Kidney glomerular epithelial cell (primary cell): ENCODE data around the gene NRBP1.
"Not testable (repeated sequence)": the region's sequence is repeated elsewhere in the genome, so short reads cannot be mapped to it uniquely, and the experiment has no call there.

Experiments used
- DNase-seq: peaks from one replicate; lab custom pipeline; 2025; lab: John Stamatoyannopoulos, UW

Gene NRBP1

GRCh38 chr2:27421660-27422250 lies 6.7 kb upstream of the NRBP1 start:
- DNase-seq = no peak

- no peak for DNase-seq
These were observed 5.5 kb upstream of the NRBP1 start for GRCh38 chr2:27422958-27423357.

DNA sequence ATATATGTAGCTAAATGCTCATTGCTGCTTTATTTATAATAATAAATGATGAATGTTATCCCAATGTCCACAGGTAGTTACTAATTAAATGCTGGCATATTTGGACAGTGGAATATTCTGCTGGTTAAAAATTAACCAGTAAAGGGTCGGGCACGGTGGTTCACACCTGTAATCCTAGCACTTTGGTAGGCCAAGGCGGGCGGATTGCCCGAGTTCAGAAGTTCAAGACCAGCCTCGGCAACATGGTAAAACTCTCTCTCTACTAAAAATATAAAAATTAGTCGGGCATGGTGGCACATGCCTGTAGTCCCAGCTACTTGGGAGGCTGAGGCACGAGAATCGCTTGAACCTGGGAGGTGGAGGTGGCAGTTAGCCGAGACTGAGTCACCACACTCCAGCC lies 3.4 kb upstream of the NRBP1 start:
- not testable (repeated sequence) for DNase-seq

DNA sequence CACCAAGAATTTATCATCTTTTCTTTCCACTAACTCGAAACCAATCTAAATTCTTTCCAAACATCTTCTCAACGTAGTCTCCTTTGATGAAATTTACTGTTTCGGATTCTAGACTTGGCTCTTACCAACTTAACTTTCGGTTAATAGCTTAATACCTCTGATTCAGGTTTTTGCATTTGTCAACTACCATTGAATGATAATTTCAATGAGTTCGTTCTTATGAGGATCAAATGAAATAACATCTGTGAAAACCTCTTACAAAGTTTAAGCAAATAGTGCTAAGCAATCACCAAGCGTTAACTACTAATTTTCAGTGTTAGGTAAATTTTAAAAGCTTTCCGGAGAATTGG lies 593 bp upstream of the NRBP1 start:
- DNase-seq = no peak

GRCh38 chr2:27428978-27429541 lies 629 bp downstream of the NRBP1 start:
- DNase-seq = peak; percentile 41

DNA sequence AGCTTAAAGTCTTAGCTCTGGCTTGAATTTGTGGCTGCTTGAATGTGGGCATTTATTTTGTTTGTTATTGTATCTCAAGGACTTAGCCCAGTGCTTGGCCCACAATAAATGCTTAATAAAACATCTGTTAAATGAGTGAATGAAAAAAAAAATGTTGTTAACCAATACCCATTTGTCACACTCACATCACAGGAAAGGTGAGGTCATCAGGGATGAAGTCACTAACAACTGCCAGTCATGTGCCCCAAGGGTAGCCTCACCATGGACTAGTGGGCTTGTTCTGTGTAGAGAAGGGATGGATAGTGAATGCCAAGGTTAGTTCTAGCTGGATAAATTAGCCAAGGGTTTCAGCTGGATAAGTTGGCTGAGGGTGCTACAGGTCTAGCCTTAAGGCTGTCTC lies 3.0 kb downstream of the NRBP1 start:
- peak; percentile 9 for DNase-seq

DNA sequence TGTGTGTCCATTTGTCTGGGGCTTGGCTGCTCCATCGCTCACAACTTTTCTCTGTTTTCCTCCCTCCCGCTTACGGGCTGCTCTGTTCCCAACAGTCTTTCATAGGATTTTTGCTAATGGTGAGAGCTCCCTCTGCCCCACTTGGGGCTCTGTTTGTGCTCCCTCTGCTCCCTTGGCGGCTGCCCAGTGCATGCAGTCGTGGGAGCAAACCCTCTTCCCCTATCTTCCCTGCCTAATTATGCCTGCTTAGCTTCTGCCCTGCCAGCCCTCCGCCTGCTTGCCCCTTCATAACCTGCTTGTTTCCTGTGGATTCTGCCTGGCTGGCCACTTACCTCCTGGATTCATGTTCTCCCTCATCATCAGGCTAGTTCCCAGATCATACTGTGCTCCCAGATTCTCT lies 7.2 kb downstream of the NRBP1 start:
- DNase-seq = no peak

DNA sequence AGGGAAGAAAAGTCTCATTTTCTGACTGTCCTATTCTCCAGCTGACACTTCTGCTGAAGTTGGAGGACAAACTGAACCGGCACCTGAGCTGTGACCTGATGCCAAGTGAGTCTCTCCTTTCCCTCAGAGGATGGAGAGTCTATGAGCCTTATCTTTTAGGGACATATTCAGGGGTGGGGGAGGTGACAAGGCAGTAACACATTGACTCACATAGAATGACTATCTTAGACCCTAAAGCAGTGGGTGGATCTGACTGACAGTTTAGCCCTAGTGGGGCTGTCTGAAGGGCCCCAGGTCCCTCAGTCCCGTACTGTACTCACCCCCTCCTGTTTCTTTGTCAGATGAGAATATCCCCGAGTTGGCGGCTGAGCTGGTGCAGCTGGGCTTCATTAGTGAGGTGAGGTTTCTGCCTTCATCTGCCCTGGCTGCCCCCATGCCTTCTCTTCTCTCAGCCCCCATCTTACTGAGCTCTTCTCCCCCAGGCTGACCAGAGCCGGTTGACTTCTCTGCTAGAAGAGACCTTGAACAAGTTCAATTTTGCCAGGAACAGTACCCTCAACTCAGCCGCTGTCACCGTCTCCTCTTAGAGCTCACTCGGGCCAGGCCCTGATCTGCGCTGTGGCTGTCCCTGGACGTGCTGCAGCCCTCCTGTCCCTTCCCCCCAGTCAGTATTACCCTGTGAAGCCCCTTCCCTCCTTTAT lies 12.9 kb downstream of the NRBP1 start:
- DNase-seq = no peak

- DNase-seq = no peak
These were observed 13.8 kb downstream of the NRBP1 start, which contains the start of gene KRTCAP3 for GRCh38 chr2:27441958-27442919. TSS of gene KRTCAP3 (plus strand) at chr2:27442381. CDS start at chr2:27442413, 32 bp downstream.

DNA sequence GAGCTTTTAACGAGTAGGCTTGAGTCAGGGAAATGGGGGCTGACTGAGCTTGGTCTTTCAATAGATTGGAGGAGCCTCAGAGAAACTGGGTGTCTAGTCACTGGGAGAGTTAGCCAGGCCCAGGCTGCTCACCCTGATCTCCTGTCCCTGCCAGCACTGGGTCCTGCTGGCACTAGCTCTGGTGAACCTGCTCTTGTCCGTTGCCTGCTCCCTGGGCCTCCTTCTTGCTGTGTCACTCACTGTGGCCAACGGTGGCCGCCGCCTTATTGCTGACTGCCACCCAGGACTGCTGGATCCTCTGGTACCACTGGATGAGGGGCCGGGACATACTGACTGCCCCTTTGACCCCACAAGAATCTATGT lies 14.5 kb downstream of the NRBP1 start:
- DNase-seq = no peak

GRCh38 chr2:27445155-27445554 lies 16.7 kb downstream of the NRBP1 start:
- no peak for DNase-seq

- DNase-seq = no peak
These were observed 17.2 kb downstream of the NRBP1 start for GRCh38 chr2:27445615-27446014.

- DNase-seq = no peak
These were observed 17.6 kb downstream of the NRBP1 start for GRCh38 chr2:27446057-27446456.

- no peak for DNase-seq
These were observed 19.9 kb downstream of the NRBP1 start for GRCh38 chr2:27448381-27448780.

DNA sequence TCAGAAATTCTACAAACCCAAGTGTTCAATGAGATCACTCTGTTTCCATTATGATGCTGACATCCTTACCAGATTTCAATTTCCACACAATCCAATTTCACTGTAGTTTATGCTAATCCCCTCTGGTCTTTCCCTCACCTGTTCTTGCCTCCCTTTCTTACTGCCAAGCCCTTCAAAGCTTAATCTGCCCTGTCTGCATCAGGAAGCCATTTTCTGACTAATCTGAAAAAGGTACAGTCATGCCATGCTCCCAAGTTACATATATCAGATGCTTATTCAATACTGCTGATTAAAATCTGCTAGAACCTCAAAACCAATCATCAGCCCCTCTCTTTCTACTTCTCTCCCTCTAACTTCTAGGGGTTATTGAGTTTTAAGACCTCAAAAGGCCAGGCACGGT lies 22.7 kb downstream of the NRBP1 start:
- no peak for DNase-seq

DNA sequence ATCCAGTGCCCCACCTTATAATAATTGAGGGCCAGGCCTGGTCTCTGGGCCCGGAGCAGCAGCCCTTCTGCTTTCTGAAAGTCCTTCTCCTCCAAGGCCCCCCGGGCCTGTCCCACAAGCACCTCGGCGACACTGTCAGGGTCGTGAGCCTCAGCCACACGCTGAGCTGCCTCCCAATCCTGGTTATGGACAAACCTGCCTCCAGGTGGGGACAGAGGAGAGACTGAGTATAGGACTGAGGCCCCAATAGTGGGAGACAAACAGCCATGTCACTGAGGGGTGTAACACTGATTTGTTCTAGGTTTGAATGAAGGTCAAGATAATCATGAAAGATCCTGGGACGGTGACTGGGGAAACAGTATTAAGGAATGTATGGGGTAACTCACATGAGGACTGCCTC lies 25.5 kb downstream of the NRBP1 start:
- no peak for DNase-seq

- no peak for DNase-seq
These were observed 32.7 kb downstream of the NRBP1 start for GRCh38 chr2:27461118-27461517.

DNA sequence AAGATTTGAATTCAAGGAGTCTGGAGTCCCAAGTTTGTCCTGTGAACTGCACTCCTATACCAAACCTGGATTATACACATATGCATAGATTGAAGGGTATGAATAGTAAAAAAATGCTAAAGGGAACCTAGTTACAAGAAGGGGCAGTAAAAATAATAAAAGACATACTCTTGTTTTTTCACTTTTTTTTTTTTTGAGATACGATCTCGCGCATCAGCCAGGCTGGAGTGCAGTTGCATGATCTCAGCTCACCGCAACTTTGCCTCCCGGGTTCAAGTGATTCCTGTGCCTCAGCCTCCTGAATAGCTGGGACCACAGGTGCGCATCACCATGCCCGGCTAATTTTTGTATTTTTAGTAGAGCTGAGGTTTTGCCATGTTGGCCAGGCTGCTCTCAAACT lies 36.0 kb downstream of the NRBP1 start:
- DNase-seq = no peak

GRCh38 chr2:27471961-27472360 lies 43.5 kb downstream of the NRBP1 start:
- no peak for DNase-seq

DNA sequence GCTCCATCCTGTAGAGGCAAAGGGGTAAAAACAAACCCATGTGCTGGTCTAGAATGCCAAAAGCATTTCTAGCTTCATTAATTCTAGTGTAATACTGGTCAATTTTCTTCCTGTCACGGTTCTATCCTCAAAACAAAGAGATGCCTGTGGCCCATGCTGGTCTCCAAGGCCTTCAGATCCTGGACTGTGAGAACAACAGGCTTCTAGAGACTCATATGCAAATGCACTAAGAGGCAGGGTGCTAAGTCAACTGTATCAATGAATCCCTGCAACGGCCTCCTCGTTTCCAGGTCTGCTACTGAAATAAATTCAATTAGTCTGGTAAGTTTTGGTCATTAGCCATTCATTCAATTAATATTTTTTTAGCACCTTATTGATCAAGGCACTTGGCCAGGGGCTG lies 57.1 kb downstream of the NRBP1 start:
- no peak for DNase-seq

- DNase-seq = no peak
These were observed 60.7 kb downstream of the NRBP1 start for GRCh38 chr2:27489118-27489497.

- peak; percentile 96 for DNase-seq
These were observed 61.3 kb downstream of the NRBP1 start, which contains the start of gene IFT172 for GRCh38 chr2:27489498-27490397. TSS of gene IFT172 (minus strand) at chr2:27489743. CDS start at chr2:27489653, 90 bp downstream.
